ENCODE results near the gene QSOX2.

DNA sequence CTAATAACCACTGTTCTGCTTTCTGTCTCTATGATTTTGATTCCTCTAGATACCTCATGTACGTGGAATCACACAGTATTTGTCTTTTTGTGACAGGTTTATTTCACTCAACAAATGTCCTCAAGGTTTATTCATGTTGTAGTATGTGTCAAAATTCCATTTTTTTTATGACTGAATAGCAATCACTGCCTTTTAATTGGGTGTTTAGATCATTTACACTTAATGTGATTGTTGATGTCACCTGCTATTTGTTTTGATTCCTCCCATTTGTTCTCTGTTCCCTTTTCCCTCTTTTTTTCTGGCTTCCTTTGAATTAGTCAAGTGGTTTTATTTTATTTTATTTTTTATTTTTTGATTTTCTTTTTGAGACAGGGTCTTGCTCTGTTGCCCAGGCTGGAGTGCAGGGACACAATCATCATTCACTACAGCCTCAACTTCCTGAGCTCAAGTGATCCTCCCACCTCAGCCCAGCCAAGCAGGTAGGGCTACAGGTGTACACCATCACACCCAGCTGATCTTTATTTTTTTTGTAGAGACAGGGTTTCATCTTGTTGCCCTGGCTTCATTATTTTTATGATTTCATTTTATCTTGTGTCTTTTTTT, 82.3 kb downstream of the QSOX2 start:
- TF ChIP-seq, protein P1, sequence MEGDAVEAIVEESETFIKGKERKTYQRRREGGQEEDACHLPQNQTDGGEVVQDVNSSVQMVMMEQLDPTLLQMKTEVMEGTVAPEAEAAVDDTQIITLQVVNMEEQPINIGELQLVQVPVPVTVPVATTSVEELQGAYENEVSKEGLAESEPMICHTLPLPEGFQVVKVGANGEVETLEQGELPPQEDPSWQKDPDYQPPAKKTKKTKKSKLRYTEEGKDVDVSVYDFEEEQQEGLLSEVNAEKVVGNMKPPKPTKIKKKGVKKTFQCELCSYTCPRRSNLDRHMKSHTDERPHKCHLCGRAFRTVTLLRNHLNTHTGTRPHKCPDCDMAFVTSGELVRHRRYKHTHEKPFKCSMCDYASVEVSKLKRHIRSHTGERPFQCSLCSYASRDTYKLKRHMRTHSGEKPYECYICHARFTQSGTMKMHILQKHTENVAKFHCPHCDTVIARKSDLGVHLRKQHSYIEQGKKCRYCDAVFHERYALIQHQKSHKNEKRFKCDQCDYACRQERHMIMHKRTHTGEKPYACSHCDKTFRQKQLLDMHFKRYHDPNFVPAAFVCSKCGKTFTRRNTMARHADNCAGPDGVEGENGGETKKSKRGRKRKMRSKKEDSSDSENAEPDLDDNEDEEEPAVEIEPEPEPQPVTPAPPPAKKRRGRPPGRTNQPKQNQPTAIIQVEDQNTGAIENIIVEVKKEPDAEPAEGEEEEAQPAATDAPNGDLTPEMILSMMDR (IDR thresholded peaks at IDR 0.05) = no peak
- TF ChIP-seq POLR2A (IDR thresholded peaks at IDR 0.05) (no peak), POLR2AphosphoS5 (IDR thresholded peaks at IDR 0.05) (no peak), EP300 (IDR thresholded peaks at IDR 0.05) (no peak)
